ENCODE results near the gene ZNF12. TPM values are rescaled to one million over a fixed set of nuclear protein-coding genes. Genes with fewer than 3 reads are reported as not detected.
"Not testable (repeated sequence)": the region's sequence is repeated elsewhere in the genome, so short reads cannot be mapped to it uniquely, and the experiment has no call there.

ZNF12 gene
- polyA plus RNA-seq, 1 donor from 2014 or later = 27.9 TPM

- H2AFZ ChIP-seq (ENCODE audit: low read depth, low read length); H3K9me3 ChIP-seq (ENCODE audit: low read length); H3K79me2 ChIP-seq (replicated peaks; ENCODE audit: insufficient read depth, low read length); H3K27me3 ChIP-seq (ENCODE audit: insufficient read depth, low read depth, low read length); H3K9me2 ChIP-seq (ENCODE audit: insufficient read depth, low read length); H3K27ac ChIP-seq (ENCODE audit: low read length); H3K9ac ChIP-seq (ENCODE audit: low read length); H3K4me2 ChIP-seq (ENCODE audit: low read length); H3K36me3 ChIP-seq (ENCODE audit: insufficient read depth, low read length); H4K20me1 ChIP-seq (ENCODE audit: insufficient read depth); H3K4me3 ChIP-seq (ENCODE audit: low read length); H3F3A ChIP-seq (ENCODE audit: insufficient read depth, low read length, poor library complexity, severe bottlenecking): not testable (repeated sequence)
Observed at GRCh38 chr7:6744410-6745100, 37.8 kb upstream of the ZNF12 start.

- H3K9ac ChIP-seq (ENCODE audit: low read length); H4K20me1 ChIP-seq (ENCODE audit: insufficient read depth); H3K27ac ChIP-seq (ENCODE audit: low read length); H3K79me2 ChIP-seq (replicated peaks; ENCODE audit: insufficient read depth, low read length); H3K4me3 ChIP-seq (ENCODE audit: low read length); H3K27me3 ChIP-seq (ENCODE audit: insufficient read depth, low read depth, low read length); H2AFZ ChIP-seq (ENCODE audit: low read depth, low read length); H3K4me2 ChIP-seq (ENCODE audit: low read length); H3K36me3 ChIP-seq (ENCODE audit: insufficient read depth, low read length); H3F3A ChIP-seq (ENCODE audit: insufficient read depth, low read length, poor library complexity, severe bottlenecking); H3K9me2 ChIP-seq (ENCODE audit: insufficient read depth, low read length); H3K9me3 ChIP-seq (ENCODE audit: low read length): not testable (repeated sequence)
Observed at GRCh38 chr7:6738415-6738814, 31.7 kb upstream of the ZNF12 start.

GRCh38 chr7:6730343-6730633 is 23.5 kb upstream of the ZNF12 start:
- H3K27me3 ChIP-seq (ENCODE audit: insufficient read depth, low read depth, low read length) = no peaks in the 10 kb centered on the region
- H3F3A ChIP-seq (ENCODE audit: insufficient read depth, low read length, poor library complexity, severe bottlenecking) = no peaks in the 10 kb centered on the region
- H2AFZ ChIP-seq (ENCODE audit: low read depth, low read length) = peak overlapping the region; percentile 67
- peak overlapping the region; percentile 81 for H3K9ac ChIP-seq (ENCODE audit: low read length)
- TF ChIP-seq MXI1 (conservative IDR thresholded peaks at IDR 0.05; ENCODE audit: poor library complexity, severe bottlenecking) (no peak), EZH2 (IDR thresholded peaks at IDR 0.05; ENCODE audit: borderline replicate concordance, insufficient read depth, low read length, poor library complexity, severe bottlenecking) (no peak), POLR2AphosphoS5 (IDR thresholded peaks at IDR 0.05) (no peak)
- H4K20me1 ChIP-seq (ENCODE audit: insufficient read depth) = no peaks in the 10 kb centered on the region
- peaks cover 5% of the 10 kb centered on the region for H3K79me2 ChIP-seq (replicated peaks; ENCODE audit: insufficient read depth, low read length)
- no peaks in the 10 kb centered on the region for H3K36me3 ChIP-seq (ENCODE audit: insufficient read depth, low read length)
- peak overlapping the region; percentile 76 for H3K4me2 ChIP-seq (ENCODE audit: low read length)
- H3K9me2 ChIP-seq (ENCODE audit: insufficient read depth, low read length) = no peaks in the 10 kb centered on the region
- H3K9me3 ChIP-seq (ENCODE audit: low read length) = no peaks in the 10 kb centered on the region
- H3K27ac ChIP-seq (ENCODE audit: low read length) = peak overlapping the region; percentile 17
- peak overlapping the region; percentile 81 for H3K4me3 ChIP-seq (ENCODE audit: low read length)

- Histone ChIP-seq H3K36me3 (ENCODE audit: insufficient read depth, low read length) (no peaks in the 10 kb centered on the region), H3K4me2 (ENCODE audit: low read length) (peak overlapping the region; percentile 76), H2AFZ (ENCODE audit: low read depth, low read length) (peak overlapping the region; percentile 67), H4K20me1 (ENCODE audit: insufficient read depth) (no peaks in the 10 kb centered on the region), H3K9me3 (ENCODE audit: low read length) (no peaks in the 10 kb centered on the region), H3F3A (ENCODE audit: insufficient read depth, low read length, poor library complexity, severe bottlenecking) (no peaks in the 10 kb centered on the region), H3K9ac (ENCODE audit: low read length) (peak overlapping the region; percentile 81), H3K9me2 (ENCODE audit: insufficient read depth, low read length) (no peaks in the 10 kb centered on the region), H3K4me3 (ENCODE audit: low read length) (peak overlapping the region; percentile 81), H3K27me3 (ENCODE audit: insufficient read depth, low read depth, low read length) (no peaks in the 10 kb centered on the region), H3K79me2 (replicated peaks; ENCODE audit: insufficient read depth, low read length) (peaks cover 5% of the 10 kb centered on the region), H3K27ac (ENCODE audit: low read length) (peak overlapping the region; percentile 17)
- TF ChIP-seq MXI1 (conservative IDR thresholded peaks at IDR 0.05; ENCODE audit: poor library complexity, severe bottlenecking) (no peak), TAF1 (IDR thresholded peaks at IDR 0.05; ENCODE audit: low read depth) (no peak), POLR2AphosphoS5 (IDR thresholded peaks at IDR 0.05) (peak; percentile 78), RAD21 (conservative IDR thresholded peaks at IDR 0.05) (no peak), REST (IDR thresholded peaks at IDR 0.05; ENCODE audit: borderline replicate concordance) (no peak), EP300 (conservative IDR thresholded peaks at IDR 0.05; ENCODE audit: poor library complexity, severe bottlenecking) (no peak), CTCF (IDR thresholded peaks at IDR 0.05; ENCODE audit: poor library complexity, severe bottlenecking) (no peak), SMC3 (conservative IDR thresholded peaks at IDR 0.05; ENCODE audit: poor library complexity) (peak; percentile 33)
Observed at GRCh38 chr7:6729492-6730342, 23.0 kb upstream of the ZNF12 start.
